H1 (cell line): Measurements from ENCODE around the gene GLIS2. TPM values are rescaled to one million over a fixed set of nuclear protein-coding genes. Genes with fewer than 3 reads are reported as not detected.

ENCODE experiments used
- CTCF ChIA-PET: fragments of 300-600 bp; sonication (Branson Sonifier 250); formaldehyde crosslinking; loops from one replicate; lab custom pipeline; 2021; ENCODE audit not compliant: partially characterized antibody; lab: Charles Lee
- POLR2A ChIA-PET: fragments of 300-600 bp; sonication (Branson Sonifier 250); formaldehyde crosslinking; loops from one replicate; lab custom pipeline; 2021; ENCODE audit warnings: inconsistent platforms; ENCODE audit not compliant: partially characterized antibody; lab: Charles Lee
- DNase-seq, 2 experiments: peaks; one replicate each; pipeline versions ENCODE4 v3.0.0 to v3.0.0-alpha.2; 2010 to 2022; ENCODE audit warnings: low spot score in 2 of 2, low read depth in 1 of 2, mixed read lengths in 1 of 2
- FAIRE-seq: peaks from 2 replicates; lab custom pipeline; 2011; peaks lifted over from hg19 to GRCh38; lab: Jason Lieb, UNC
- H2AFZ ChIP-seq: 2 replicates; pipeline ENCODE4 v1.8.1; 2012; ENCODE audit warnings: low read length, inconsistent platforms
- H2AK5ac ChIP-seq: 2 replicates; pipeline ENCODE4 v1.6.1; 2013; ENCODE audit warnings: low read depth, low read length
- H2BK120ac ChIP-seq: replicated peaks from 2 replicates; pipeline ENCODE3; 2013; ENCODE audit warnings: low read depth, low read length, inconsistent platforms
- H2BK12ac ChIP-seq: 2 replicates; pipeline ENCODE4 v1.6.1; 2013; ENCODE audit warnings: low read depth, low read length
- H2BK15ac ChIP-seq: 2 replicates; pipeline ENCODE4 v1.6.1; 2013; ENCODE audit warnings: low read length
- H2BK20ac ChIP-seq: 2 replicates; pipeline ENCODE4 v1.6.1; 2013; ENCODE audit warnings: low read length
- H2BK5ac ChIP-seq: 2 replicates; pipeline ENCODE4 v1.6.1; 2013; ENCODE audit warnings: low read depth, low read length
- H3K14ac ChIP-seq: 2 replicates; pipeline ENCODE4 v1.6.1; 2013; ENCODE audit warnings: inconsistent platforms; ENCODE audit not compliant: insufficient read length
- H3K18ac ChIP-seq: 2 replicates; pipeline ENCODE4 v1.6.1; 2013; ENCODE audit warnings: low read length; ENCODE audit errors: extremely low read depth
- H3K23ac ChIP-seq: 2 replicates; pipeline ENCODE4 v1.6.1; 2013; ENCODE audit warnings: inconsistent platforms; ENCODE audit not compliant: insufficient read length
- H3K23me2 ChIP-seq: 2 replicates; pipeline ENCODE4 v1.6.1; 2013; ENCODE audit warnings: low read depth, low read length
- H3K27ac ChIP-seq: 2 replicates; pipeline ENCODE4 v1.6.1; 2011; ENCODE audit warnings: low read depth, low read length, inconsistent platforms
- H3K27me3 ChIP-seq, 4 experiments: replicated peaks in 1 of 4; 1 replicate in 1 of 4; 2 replicates in 3 of 4; pipeline versions ENCODE4 v1.6.1 to v1.8.1; 2011 to 2013; ENCODE audit warnings: low read length in 3 of 4, mild to moderate bottlenecking in 3 of 4, inconsistent platforms in 2 of 4, mixed read lengths in 2 of 4, moderate library complexity in 1 of 4; ENCODE audit not compliant: control insufficient read depth in 3 of 4, insufficient read depth in 3 of 4; ENCODE audit errors: extremely low read depth in 1 of 4
- H3K36me3 ChIP-seq, 4 experiments: 2 replicates each; pipeline versions ENCODE4 v1.6.1 to v1.8.1; 2011 to 2013; ENCODE audit warnings: mild to moderate bottlenecking in 4 of 4, low read length in 3 of 4, moderate library complexity in 2 of 4, control low read depth in 1 of 4, inconsistent platforms in 1 of 4; ENCODE audit not compliant: insufficient read depth in 4 of 4, control insufficient read depth in 2 of 4
- H3K4ac ChIP-seq: replicated peaks from 2 replicates; pipeline ENCODE3; 2013; ENCODE audit warnings: low read length, low read depth, mixed read lengths, inconsistent platforms; ENCODE audit not compliant: insufficient read length
- H3K4me1 ChIP-seq, 4 experiments: replicated peaks in 1 of 4; 1 replicate in 1 of 4; 2 replicates in 3 of 4; pipeline versions ENCODE4 v1.6.1 to v1.8.1; 2011 to 2013; ENCODE audit warnings: low read length in 3 of 4, inconsistent platforms in 2 of 4, mixed read lengths in 1 of 4; ENCODE audit not compliant: insufficient read depth in 4 of 4, control insufficient read depth in 3 of 4
- H3K4me2 ChIP-seq, 2 experiments: 2 replicates each; pipeline versions ENCODE4 v1.6.1 to v1.8.1; 2011 to 2013; ENCODE audit warnings: low read depth in 2 of 2, low read length in 2 of 2, control low read depth in 1 of 2, inconsistent platforms in 1 of 2, mild to moderate bottlenecking in 1 of 2; ENCODE audit not compliant: insufficient read depth in 1 of 2
- H3K4me3 ChIP-seq, 4 experiments: fragments of 200-600, 300-600 bp in 1 of 4; sonication (generic), shearing (Covaris generic), sonication (Bioruptor Twin) in 1 of 4; 2 replicates each; pipeline versions ENCODE4 v1.5.1 to v1.8.1; 2011 to 2016; ENCODE audit warnings: low read length in 4 of 4, low read depth in 3 of 4, control low read depth in 2 of 4, inconsistent platforms in 2 of 4, mild to moderate bottlenecking in 2 of 4, mixed read lengths in 1 of 4, moderate library complexity in 1 of 4; ENCODE audit not compliant: insufficient read depth in 2 of 4; ENCODE audit errors: extremely low read depth in 1 of 4
- H3K56ac ChIP-seq: replicated peaks from 2 replicates; pipeline ENCODE3; 2013; ENCODE audit warnings: low read depth, mild to moderate bottlenecking, mixed read lengths, low read length, inconsistent platforms; ENCODE audit not compliant: insufficient read length
- H3K79me1 ChIP-seq: 2 replicates; pipeline ENCODE4 v1.6.1; 2013; ENCODE audit warnings: low read depth, low read length, control low read depth
- H3K79me2 ChIP-seq, 2 experiments: 2 replicates each; pipeline versions ENCODE4 v1.6.1 to v1.8.1; 2012 to 2013; ENCODE audit warnings: low read length in 2 of 2, mild to moderate bottlenecking in 2 of 2, inconsistent platforms in 1 of 2; ENCODE audit not compliant: insufficient read depth in 2 of 2, control insufficient read depth in 1 of 2
- H3K9ac ChIP-seq, 4 experiments: replicated peaks in 1 of 4; 1 replicate in 1 of 4; 2 replicates in 3 of 4; pipeline versions ENCODE4 v1.6.1 to v1.8.1; 2011 to 2013; ENCODE audit warnings: low read depth in 3 of 4, low read length in 3 of 4, control low read depth in 2 of 4, mild to moderate bottlenecking in 2 of 4, moderate library complexity in 2 of 4, inconsistent platforms in 1 of 4; ENCODE audit errors: extremely low read depth in 1 of 4
- H3K9me3 ChIP-seq, 2 experiments: 2 replicates each; pipeline versions ENCODE4 v1.6.1 to v1.8.1; 2012 to 2013; ENCODE audit warnings: mild to moderate bottlenecking in 2 of 2, moderate library complexity in 2 of 2, control low read depth in 1 of 2, inconsistent platforms in 1 of 2, low read depth in 1 of 2, low read length in 1 of 2, mixed read lengths in 1 of 2; ENCODE audit not compliant: insufficient read depth in 2 of 2
- H4K20me1 ChIP-seq, 2 experiments: replicated peaks in 1 of 2; 2 replicates each; pipeline versions ENCODE3 to v1.8.1; 2011 to 2013; ENCODE audit warnings: inconsistent platforms in 2 of 2, low read length in 2 of 2, mild to moderate bottlenecking in 1 of 2; ENCODE audit not compliant: insufficient read depth in 2 of 2, control insufficient read depth in 1 of 2
- H4K5ac ChIP-seq: 2 replicates; pipeline ENCODE4 v1.6.1; 2013; ENCODE audit warnings: low read length, low read depth, mixed read lengths, inconsistent platforms; ENCODE audit not compliant: insufficient read length
- H4K8ac ChIP-seq: 2 replicates; pipeline ENCODE4 v1.8.0; 2013; ENCODE audit warnings: mild to moderate bottlenecking, moderate library complexity, low read length, inconsistent platforms; ENCODE audit not compliant: insufficient read depth; ENCODE audit errors: extremely low read depth
- H4K91ac ChIP-seq: replicated peaks from 2 replicates; pipeline ENCODE3; 2013; ENCODE audit warnings: low read length, mixed read lengths, inconsistent platforms; ENCODE audit not compliant: insufficient read length
- CEBPB ChIP-seq: IDR thresholded peaks from 2 replicates; pipeline ENCODE4 v1.6.1; 2012; ENCODE audit warnings: low read depth, low read length
- CHD2 ChIP-seq: IDR thresholded peaks from 2 replicates; pipeline ENCODE4 v1.6.1; 2012; ENCODE audit warnings: low read length, improper control_type of control experiment
- CREB1 ChIP-seq: IDR thresholded peaks from 2 replicates; pipeline ENCODE4 v1.6.1; 2012; ENCODE audit warnings: inconsistent platforms
- HDAC2 ChIP-seq, 2 experiments: fragments of 300-600 bp in 1 of 2; sonication (generic) in 1 of 2; IDR thresholded peaks; 2 replicates each; pipeline ENCODE4 v1.6.1; 2011 to 2012; ENCODE audit warnings: low read depth in 2 of 2, low read length in 2 of 2, mild to moderate bottlenecking in 2 of 2, moderate library complexity in 2 of 2, borderline replicate concordance in 1 of 2, inconsistent platforms in 1 of 2
- KDM1A ChIP-seq: fragments of 200-600, 300-600 bp; sonication (generic); IDR thresholded peaks from 2 replicates; pipeline ENCODE4 v1.7.1; 2016; ENCODE audit warnings: mild to moderate bottlenecking, low read length, borderline replicate concordance
- PHF8 ChIP-seq: fragments of 200-600 bp; sonication (generic); conservative IDR thresholded peaks from 2 replicates; pipeline ENCODE4 v1.7.1; 2012; ENCODE audit warnings: low read depth, mild to moderate bottlenecking, inconsistent platforms, low read length, moderate library complexity
- YY1 ChIP-seq: IDR thresholded peaks from 2 replicates; pipeline ENCODE4 v1.6.1; 2011; ENCODE audit warnings: low read depth, mild to moderate bottlenecking, low read length
- ZNF274 ChIP-seq: IDR thresholded peaks from 2 replicates; pipeline ENCODE4 v1.7.0; 2012; ENCODE audit warnings: low read length, borderline replicate concordance; ENCODE audit errors: extremely low read depth
- WGBS, 2 experiments: shearing (Covaris generic) in 1 of 2; methylation state at CpG; one replicate each; pipeline versions ENCODE4 v1.1.6 to v1.1.7; 2013 to 2015; ENCODE audit warnings: low lambda C conversion rate in 2 of 2, mixed read lengths in 2 of 2, inconsistent platforms in 1 of 2, low coverage in 1 of 2, missing lambda C conversion rate in 1 of 2; ENCODE audit not compliant: insufficient replicate concordance in 2 of 2, insufficient coverage in 1 of 2, insufficient read length in 1 of 2; ENCODE audit errors: extremely low coverage in 1 of 2, missing lambda C conversion rate in 1 of 2; 5-methylcytosine and 5-hydroxymethylcytosine counted together
- polyA plus RNA-seq, 7 experiments: library from polyadenylated mRNA; depleted of rRNA in 3 of 7; stranded (reverse) in 5 of 7; unstranded in 2 of 7; fragments of >200 nt in 5 of 7; fragments of 200-250 nt in 2 of 7; gene quantifications; 1 replicate in 5 of 7; 2 replicates in 1 of 7; 4 replicates in 1 of 7; pipeline versions ENCODE4 v1.2.1 to v1.2.3, GENCODE V29; 2011 to 2013; ENCODE audit warnings: missing spikeins in 2 of 7, mixed read lengths in 2 of 7
- total RNA-seq: library from RNA; stranded (reverse); fragmentation: NEBNext Ultra II Directional; extraction: Animal tissue kit (Norgen Biotek cat#: 25700); gene quantifications from 2 replicates; pipeline ENCODE4 v1.2.1, GENCODE V29; 2021

The GLIS2 gene
- total and polyA plus RNA-seq, 2 of the 8 experiments (the other 6 are each of a cell fraction or from before 2014, with no cell fraction given): 4.3 to 17.4 TPM

DNA sequence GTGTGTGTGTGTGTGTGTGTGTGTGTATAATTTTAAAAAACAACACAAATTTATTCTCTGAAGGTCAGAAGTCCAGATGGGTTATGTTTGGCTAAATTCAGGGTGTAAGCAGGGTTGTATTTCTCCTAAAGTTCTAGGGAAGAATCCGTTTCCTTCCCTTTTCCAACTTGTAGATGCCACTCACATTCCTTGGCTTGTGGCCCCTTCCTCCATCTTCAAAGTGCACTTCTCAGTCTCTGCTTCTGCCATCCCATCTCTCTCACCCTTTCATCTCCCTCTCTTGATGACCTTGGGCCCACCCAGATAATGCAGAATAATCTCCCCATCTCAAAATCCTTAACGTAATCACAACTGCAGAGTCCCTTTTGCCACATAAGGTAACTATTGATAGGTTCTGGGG, 35.2 kb upstream of the GLIS2 start:
- H2BK20ac ChIP-seq: no peak overlapping the region
- no peak overlapping the region for H3K9ac ChIP-seq

More for the DNA sequence above, 35.2 kb upstream of the GLIS2 start:
- H3K4me2 ChIP-seq: no peak overlapping the region
- no peak overlapping the region for H2BK15ac ChIP-seq
- no peak overlapping the region for H2BK5ac ChIP-seq
- no peak overlapping the region for H3K18ac ChIP-seq
- 94% methylated on average over 2 of the region's 2 CpGs; no CpG with 5 or more reads in 1 of the 2 experiments for WGBS, 2 experiments
- no peaks in the 10 kb centered on the region; a peak in 1 of 7 replicates for H3K27me3 ChIP-seq
- no peaks in the 10 kb centered on the region for H3K79me1 ChIP-seq
- H2BK12ac ChIP-seq: no peak overlapping the region
- no peaks in the 10 kb centered on the region for H4K20me1 ChIP-seq
- no peak overlapping the region for H2AFZ ChIP-seq
- no peak overlapping the region for H3K56ac ChIP-seq
- no peak overlapping the region for H2BK120ac ChIP-seq
- H3K23ac ChIP-seq: no peak overlapping the region
- no peak overlapping the region for H4K8ac ChIP-seq
- H3K4me1 ChIP-seq: no peaks in the 10 kb centered on the region
- CTCF ChIA-PET: interaction anchor here (1.2 kb wide), 1 partner anchor 122 kb away, joined by 3 read pairs; no protein-coding TSS in a partner anchor
- POLR2A ChIA-PET: interaction anchor here (24.1 kb wide), 1 partner anchor 20 kb away, joined by 403 read pairs; no protein-coding TSS in a partner anchor
- no peak overlapping the region for H2AK5ac ChIP-seq
- DNase-seq: no peak
- no peak for FAIRE-seq
- H4K5ac ChIP-seq: no peak overlapping the region
- H3K4ac ChIP-seq: no peak overlapping the region
- H3K79me2 ChIP-seq: no peaks in the 10 kb centered on the region
- H3K4me3 ChIP-seq: no peak overlapping the region
- TF ChIP-seq CHD2: no peak
- TF ChIP-seq HDAC2 (IDR thresholded peaks at IDR 0.05; ENCODE audit: borderline replicate concordance in 1 of 2, low read depth in 2 of 2, low read length in 2 of 2): no peak
- no peak for TF ChIP-seq CEBPB
- TF ChIP-seq ZNF274: no peak
- TF ChIP-seq CREB1: no peak
- TF ChIP-seq KDM1A: peak; percentile 53; the same call in 1 of the 2 replicates
- no peak for TF ChIP-seq PHF8
- no peak for TF ChIP-seq YY1
- TF ChIP-seq, all 59 proteins: peak for 1
- H3K27ac ChIP-seq: no peak overlapping the region
- no peaks in the 10 kb centered on the region for H3K23me2 ChIP-seq
- H3K36me3 ChIP-seq: no peaks in the 10 kb centered on the region
- H3K14ac ChIP-seq: no peak overlapping the region
- H3K9me3 ChIP-seq: peaks cover 0 to 7% of the 10 kb centered on the region in 2 experiments; a peak in 2 of 4 replicates
- no peak overlapping the region for H4K91ac ChIP-seq
